ENCODE measurements around the gene ATP6V1B1.

The ATP6V1B1 gene

DNA sequence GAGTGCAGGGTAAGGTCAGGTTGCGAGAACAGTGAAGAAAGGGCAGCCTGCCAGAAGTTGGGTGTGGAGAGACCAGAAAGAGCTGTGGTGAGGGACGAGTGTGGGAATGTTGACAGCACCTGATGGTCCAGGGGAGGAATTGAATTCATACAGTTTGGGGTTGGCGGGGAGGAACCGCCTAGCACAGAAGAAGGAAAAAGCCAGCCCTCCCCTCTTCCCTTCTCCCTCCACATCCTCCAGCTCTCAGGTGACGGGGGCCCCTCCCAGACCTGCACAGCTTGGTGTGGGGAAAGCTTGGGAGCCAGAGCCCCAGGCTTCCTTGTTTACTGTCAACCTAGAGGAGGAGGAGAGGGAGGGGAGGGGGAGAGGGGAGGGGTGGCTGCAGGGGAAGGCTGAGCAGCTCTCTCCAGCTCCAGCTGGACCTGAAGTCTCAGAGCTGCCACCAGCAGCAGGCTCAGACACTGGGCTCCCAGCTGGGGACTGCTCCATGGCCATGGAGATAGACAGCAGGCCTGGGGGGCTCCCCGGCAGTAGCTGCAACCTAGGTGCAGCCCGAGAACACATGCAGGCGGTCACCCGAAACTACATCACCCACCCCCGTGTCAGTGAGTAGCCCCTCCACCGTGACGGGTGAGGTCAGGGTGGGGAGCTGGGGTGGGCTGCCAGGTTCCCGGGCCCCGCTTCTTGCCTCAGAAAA is at the start of gene ATP6V1B1:
Gene ATP6V1B1 (plus strand): TSS at position 433 of the 697 bp plus-strand sequence. CDS start 55 bp downstream, at position 488.
- DNase-seq (ENCODE audit: low read depth in 3 of 3), result no peak

DNA sequence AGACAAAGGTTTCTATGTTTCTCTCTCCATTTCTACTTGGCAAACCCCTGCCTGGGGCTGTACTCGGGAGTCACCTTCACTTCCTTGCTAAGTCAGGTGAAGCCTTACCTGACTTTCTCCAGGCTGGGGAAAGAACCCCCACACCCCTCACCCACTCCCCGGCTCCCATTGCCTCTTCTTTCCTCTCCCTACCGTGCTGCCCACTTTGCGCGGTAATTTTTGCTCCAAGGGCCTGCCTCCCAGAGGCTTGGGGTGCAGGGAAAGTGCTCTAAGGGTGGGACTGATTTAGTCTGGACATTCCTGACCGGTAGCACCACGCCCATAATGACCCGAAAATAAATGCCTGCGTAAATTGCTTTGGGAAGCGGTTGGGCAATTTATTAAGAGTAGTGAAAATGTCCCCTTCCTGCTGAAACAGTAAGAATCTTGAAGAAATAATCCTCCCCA is 49.1 kb upstream of the ATP6V1B1 start:
- no peak for DNase-seq (ENCODE audit: low read depth in 3 of 3)

DNA sequence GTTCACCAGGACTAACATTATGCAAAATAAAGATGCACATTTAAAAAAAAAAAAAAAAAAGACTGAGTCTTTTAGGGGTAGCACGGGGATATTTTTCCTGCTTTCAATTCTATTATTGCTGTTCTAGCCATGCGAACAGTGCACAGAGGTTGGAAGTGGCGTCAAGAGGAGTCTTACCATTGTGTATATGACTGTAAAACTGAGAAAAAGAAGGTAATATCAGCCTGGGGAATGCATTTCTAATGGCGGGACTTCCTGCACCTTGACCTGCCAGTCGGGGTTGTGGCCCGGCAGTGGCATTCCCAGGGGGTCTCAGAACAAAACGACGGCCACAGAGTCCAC is 48.5 kb upstream of the ATP6V1B1 start:
- DNase-seq (ENCODE audit: low read depth in 3 of 3), result no peak

DNA sequence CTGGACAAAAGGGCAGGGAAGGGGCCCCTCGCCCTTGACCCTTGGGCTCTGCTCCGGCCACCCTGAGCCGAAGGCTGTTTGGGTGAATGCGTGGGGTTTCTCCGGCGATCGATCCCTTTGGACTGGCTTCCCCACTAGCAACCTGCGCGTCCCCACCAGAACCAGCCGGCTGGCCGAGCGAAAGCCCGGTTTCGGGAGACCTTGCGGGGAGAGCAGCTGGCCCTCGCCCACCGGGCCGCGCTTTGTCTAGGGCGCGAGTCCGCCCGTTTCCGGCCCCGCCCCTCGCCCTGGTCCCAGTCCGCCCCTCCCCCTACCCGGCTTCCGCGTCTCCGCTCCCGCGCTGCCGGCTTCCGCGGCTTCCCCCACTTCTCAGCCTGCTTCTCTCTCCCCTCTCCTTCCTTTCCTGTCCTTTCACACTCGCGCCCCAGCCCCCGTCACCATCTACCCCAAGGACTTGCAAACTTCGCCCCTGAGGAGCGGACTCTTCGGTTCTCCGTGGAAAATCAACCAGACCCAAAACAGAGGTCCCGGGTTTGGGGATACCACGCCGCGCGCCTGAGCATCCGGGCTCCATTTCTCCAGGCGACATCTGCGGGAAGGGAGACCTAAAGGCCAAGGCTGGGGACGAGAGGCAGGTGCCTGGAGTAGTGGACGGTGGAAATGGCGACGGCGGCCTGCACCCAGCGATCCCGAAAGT is 48.0 kb upstream of the ATP6V1B1 start:
- no peak for DNase-seq (ENCODE audit: low read depth in 3 of 3)

DNA sequence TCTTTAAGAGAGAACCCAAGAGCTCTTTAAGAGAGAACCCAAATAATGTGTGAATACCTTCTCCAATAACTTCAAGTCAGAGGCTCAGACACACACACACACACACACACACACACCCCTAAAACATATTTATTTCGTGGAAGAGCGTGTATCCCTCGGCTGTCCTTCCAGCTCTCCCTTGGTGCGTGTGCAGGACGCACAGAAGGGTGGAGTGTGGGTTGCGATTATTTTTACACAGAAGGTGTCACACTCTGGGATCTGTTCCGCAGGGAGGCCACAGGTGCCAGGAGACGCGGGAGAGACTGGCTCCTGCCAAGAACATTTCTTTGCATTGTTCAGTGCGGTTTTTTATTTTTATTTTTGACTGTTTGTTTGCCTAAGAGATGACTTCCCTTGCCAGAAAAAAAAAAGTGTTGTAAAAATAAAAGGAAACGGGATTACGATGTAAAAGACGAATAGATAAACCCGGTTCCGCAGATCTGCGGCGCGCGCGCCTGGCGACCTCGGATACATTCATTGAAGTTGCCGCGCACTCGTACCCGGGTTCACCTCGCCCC is 47.3 kb upstream of the ATP6V1B1 start:
- DNase-seq (ENCODE audit: low read depth in 3 of 3), result no peak

DNA sequence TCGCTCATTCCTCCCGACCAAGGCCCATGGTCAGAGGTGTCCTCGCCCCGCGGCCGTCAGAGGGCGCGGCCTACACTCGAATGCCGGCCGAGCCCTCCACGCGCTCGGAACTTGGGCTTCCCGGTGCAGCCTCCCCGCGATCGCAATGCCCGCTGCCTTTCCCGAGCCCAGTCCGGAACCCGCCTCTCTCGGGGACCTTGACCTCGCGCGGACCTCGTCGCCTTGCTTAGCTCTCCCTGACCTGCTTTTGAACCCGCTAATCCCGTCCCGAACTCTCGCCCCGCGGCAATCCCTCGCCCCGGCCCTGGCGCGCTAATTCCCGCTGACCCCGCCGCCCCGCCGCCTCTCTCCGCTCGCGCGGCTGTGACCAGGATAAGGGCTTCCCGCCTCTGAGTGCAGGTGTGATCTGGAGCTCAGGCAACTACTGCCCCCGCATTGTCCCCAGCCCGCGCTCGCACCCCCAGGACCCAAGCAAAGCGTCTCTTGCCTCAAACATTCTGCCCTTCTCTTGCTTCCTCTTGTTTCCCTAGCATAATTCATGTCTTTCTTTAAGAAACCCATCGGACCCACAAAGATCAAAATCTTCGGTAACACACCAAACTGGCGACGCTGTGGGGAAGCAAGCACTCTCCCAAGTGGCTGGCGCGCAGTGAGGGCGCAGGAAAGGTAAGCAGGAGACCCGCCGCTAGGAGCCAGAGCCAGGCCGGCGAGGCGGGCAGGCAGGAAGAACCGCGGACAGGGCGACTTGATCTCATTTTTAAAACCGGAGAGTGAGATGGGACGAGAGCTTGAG is 46.6 kb upstream of the ATP6V1B1 start:
- no peak for DNase-seq (ENCODE audit: low read depth in 3 of 3)

DNA sequence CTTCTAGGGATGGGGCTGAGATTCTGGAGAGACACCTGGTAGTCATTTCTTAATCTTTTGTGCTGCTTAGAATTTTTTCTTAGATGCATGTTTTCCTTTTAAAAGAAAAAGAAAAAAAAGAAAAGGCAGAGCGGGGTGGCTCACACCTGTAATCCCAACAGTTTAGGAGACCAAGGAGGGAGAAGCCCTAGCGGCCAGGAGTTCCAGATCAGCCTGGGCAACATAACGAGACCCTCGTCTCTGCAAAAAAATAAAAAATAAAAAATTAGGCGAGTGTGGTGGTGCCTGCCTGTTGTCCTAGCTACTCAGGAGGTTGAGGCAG is 46.0 kb upstream of the ATP6V1B1 start:
- no peak for DNase-seq (ENCODE audit: low read depth in 3 of 3)

DNA sequence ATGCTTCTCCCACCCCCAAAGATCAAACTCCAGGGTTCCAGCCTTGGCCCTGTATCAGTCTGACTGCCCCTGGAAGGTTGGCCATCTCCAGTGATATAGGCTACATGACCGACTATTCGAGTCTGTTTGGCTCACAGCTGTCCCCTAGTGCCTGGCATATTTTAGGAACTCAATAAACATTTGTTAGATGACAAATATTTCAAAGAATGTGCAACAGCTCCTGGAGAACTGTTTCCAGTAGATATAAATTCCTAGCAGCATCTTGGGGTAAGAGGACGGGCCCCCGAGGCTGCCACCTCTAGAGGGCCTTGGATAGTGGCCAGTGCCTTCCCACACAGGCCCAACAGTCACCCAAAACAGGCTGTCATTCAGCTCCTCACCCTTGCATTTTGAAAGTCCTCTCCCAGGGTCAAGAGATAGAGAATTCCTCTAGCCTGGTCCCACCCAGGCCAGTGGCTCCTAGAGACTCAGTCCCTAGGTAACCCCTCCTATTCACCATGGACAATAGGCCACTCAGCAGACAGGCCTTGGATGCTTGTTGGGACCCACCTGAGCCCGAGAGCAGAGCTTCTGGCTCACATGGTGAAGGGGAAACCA is 45.1 kb upstream of the ATP6V1B1 start:
- no peak for DNase-seq (ENCODE audit: low read depth in 3 of 3)

DNA sequence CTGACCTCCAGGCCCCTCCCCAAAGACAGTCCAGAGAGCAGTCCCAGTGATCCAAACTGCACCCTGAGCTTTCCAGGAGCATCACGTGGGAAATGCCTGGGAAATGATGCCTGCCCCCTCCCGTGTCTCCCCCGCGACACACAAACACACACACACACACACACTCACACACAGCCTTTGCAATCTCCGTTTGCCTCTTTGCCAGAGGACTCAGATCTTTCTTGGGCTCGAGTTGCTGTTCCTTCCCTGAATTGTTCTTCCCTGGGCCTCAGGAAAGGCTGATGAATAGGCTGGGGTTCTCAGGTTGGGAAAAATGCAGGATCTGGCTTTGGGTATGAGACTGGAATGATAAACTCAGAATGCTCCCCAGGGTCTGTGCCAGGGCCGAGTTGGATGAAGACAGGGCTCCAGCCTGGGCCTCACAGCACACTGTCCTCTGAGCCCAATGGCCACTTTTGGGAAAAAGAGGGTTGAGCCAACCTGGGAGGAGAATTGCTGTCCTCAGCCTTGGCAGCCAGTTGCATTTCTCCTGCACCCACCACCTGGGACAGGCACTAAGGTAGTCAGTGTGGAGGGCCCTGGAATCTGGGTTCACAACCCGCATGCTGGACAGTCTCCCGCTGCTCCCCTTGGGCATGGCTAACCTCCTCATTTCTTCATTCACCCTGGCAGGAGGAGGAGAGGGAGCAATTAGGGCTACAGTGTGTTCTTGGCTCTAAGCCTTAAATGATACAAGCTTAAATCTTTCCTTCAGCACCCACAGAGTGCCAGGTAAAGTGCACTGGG is 43.9 kb upstream of the ATP6V1B1 start:
- no peak for DNase-seq (ENCODE audit: low read depth in 3 of 3)

DNA sequence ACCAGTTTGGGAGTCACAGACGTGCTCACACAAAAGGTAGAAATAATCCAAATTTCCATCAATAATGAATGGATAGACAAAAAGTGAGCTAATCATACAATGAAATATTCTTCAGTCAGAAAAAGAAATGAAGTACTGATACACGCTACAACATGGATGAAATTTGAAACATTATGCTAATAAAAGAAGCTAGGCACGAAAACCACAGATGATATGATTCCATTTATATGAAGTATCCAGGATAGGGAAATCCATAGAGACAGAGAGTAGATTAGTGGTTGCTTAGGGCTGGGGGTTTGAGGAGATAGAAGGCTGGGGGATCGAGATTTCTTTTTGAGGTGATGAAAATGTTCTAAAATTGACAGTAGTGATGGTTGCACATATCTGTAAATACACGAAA is 43.0 kb upstream of the ATP6V1B1 start:
- no peak for DNase-seq (ENCODE audit: low read depth in 3 of 3)

DNA sequence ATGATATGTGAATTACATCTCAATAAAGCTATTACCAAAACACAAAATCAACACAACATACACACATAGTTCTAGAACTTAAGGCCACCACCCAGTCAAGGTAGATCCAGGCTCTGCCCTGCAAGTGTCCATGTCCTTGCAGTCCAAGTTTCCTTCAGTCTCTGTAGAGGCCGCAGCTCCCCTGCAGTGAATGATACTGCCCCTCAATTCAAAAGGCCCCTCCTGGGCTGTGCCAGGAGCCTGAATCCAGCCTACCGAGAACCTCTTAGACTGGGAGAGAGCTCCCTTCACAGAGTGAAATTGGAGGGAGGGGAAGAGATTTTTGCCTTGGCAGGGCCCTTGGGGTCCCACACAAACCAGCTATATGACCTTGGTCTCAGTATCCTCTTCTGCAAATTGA is 42.5 kb upstream of the ATP6V1B1 start:
- DNase-seq (ENCODE audit: low read depth in 3 of 3), result no peak

DNA sequence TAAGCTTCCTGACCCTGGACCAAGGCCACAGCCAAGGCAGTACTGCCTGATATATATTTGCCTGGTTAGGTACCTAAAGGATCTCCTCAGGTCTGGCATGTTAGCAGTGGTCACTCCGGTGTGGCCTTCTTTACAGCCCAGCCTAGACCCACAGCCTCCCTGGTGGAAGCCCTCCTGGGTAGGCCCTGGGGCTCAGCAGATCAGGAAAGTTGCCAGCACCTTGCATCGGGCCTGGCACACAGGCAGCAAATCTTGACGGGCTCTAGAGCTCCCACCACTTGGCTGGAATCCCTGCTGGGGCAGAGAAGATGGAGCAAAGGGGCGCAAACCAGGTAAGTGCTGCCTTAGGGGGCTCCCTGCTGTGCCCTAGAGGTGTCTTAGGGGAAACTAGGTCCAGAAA is 40.9 kb upstream of the ATP6V1B1 start:
- no peak for DNase-seq (ENCODE audit: low read depth in 3 of 3)

DNA sequence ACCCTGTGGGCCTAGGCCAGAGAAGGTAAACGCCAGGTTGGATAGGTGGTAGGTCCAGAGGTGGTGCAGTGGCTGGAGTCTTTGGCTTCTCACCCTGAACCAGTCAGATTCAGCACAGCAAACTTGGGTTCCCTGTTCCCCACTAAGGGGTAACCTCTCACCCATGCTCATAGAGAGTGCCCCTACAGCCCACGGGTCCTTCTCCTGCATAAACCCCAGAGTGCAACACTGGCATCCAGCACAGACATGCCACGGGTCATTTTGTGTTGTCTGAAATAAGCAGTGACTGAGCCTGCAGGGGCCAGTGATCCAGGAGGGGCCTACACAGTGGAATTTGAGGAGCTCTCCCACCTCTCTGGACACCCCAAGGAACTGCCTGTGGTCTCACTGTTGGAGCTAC is 40.5 kb upstream of the ATP6V1B1 start:
- DNase-seq (ENCODE audit: low read depth in 3 of 3), result no peak

DNA sequence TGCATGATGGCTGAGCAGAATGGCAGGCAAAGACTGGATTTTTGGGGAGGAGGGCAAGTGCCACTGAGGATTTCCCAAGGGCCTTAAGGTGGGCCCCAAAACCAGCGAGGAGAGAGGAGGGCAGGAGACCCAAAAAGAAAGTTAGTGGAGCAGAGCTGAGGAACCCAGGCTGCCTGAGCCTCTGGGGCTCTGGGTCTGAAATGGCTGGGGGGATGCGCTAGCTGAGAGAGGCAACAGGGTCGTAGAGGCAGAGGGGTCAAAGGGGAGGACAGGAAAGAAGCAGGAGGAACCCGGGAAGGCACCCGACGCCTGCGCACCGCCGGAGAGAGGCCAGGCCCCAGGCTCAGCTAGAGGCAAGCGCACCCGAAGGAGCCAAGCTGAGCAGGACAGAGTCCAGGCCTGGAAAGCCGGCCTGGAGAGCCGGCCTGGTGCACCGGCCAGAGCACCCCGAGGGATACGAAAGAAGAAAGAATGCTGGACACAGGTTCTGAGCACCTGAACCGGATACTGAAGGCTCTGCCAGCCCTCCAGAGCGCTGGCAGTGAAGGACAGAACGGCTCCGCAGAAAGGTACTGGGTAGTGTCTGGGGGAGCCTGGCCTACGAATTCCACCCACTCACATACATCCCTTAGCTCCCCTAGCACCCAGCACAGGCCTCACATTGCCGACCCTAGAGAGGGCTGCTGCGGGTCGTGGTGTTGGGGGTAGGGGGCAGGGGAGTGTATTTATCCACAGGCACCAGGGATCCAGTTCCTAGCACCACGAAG is 39.5 kb upstream of the ATP6V1B1 start:
- no peak for DNase-seq (ENCODE audit: low read depth in 3 of 3)

DNA sequence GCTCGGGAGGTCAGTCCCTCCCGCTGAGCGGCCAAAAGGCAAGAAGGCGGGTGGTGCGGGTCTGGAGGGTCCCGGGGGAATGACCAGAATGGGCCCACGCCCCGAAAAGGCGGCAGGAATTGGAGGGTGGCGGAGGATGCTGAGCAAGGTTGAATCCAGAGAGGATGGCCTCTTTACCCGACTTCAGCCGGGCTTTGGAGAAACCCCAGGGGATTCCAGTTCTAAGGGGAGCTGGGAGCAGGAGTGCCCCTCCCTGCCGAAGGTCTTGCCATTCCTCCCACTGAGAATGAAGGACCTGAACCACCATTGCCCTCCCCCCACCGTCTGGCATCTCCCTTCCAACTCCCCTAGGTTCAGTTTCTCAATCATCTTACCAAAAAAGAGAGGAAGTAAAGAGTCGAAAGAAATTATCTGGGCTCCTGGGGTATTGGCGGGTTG is 38.9 kb upstream of the ATP6V1B1 start:
- no peak for DNase-seq (ENCODE audit: low read depth in 3 of 3)

DNA sequence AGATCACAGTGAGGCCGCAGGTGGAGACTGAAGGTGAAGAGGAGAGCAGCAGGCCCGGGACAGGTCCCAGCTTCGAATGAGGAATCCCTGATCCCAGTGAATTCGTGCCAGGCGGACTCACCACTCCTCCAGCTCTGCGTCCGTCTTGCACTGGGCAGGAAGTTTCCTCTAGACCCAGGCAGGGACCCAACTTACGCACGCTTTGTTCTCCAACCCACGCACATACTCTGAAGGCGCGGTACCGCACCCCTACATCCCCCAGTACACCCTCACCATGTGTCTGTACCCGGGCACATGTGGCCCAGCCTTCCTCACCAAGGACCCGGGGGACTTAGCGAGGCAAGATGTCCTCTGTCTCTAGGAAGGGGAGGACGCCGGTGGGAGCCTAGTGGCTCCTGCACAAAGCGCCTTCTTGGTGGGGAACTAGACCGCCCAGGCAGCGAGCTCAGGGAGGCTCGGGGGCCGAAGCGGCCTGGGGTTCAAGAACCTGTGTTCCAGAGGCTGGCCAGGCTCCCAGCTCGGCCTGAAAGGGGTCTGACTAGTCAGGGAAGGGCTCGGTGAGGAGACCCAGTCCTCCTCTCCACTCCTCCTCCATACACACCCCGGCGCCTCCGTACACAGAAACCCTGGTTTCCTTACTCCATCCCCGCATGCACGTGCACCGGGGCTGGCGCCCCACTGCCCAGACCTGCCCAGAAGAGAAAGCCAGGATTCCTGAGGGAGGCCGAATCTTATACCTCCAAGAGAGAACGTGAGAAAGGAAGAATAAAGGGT is 38.3 kb upstream of the ATP6V1B1 start:
- no peak for DNase-seq (ENCODE audit: low read depth in 3 of 3)

DNA sequence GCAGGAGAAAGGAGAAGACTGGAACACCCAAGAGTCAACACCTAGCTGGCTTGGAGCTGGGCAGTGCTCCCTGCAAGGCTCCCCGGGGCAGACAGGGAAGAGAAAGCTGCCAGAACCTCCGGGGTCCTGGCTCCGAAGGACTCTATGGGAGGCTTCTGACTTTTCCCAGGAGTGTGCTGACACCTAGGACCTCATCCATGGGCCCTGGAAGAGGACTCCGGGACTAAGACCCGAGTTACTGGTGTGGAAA is 37.8 kb upstream of the ATP6V1B1 start:
- DNase-seq (ENCODE audit: low read depth in 3 of 3), result no peak

DNA sequence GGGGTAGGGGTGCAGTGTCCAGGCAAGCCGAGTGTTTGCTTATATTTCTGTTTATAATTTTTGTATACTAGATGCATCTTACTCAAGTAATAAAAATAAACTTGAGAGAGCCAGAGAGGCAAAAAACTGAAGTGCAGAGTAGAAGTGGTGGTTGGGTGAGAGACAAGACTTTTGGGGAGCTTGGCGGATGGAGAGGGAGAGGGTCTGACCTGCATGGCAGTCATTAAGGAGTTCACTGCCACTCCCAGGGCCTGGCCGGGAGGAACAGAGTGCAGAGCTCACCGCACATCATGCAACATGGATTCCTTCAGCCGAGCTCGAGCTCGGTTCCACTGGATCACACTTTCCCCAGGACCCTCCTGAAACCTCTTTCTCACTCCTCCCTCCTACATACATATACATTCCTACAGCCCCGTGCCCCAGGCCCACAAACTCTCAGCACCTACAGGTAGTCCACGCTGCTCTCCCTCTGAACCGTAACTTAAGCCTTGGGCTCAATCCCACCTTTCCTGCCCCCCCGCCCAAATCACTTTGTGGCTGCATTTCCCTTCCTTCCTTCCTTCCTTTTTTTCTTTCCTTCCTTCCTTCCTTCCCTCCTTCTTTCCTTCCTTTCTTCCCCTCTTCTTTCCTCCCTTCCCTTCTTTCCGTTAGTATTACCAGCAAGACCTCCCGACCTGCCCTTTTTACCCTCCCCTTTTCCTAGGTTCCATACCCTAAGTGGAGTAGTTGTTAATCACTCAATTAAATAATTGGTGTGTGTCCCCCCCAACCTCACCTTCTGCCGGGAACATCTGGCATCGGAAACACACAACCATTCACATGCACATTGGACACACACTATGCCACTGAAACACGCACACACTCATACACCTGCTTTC is 37.1 kb upstream of the ATP6V1B1 start:
- no peak for DNase-seq (ENCODE audit: low read depth in 3 of 3)

All from stimulated activated CD4-positive, alpha-beta T cell treated with anti-CD3 and anti-CD28 coated beads, TNF-alpha, amount 100 ng/mL, for 4 hours (primary cell).